Mesothelial cell of epicardium (in vitro differentiated cells): ENCODE measurements around the gene ALAS1. TPM values are rescaled to one million over a fixed set of nuclear protein-coding genes. Genes with fewer than 3 reads are reported as not detected.

ENCODE experiments used
- DNase-seq, 2 experiments: peaks; one replicate each; pipeline ENCODE4 v3.0.0; 2021; ENCODE audit warnings: low spot score in 2 of 2; ENCODE audit not compliant: unreplicated experiment in 2 of 2
- H3K27ac Mint-ChIP-seq: 2 replicates; pipeline ENCODE4 v1.8.0; 2021; ENCODE audit warnings: mixed read lengths
- H3K27me3 Mint-ChIP-seq: 2 replicates; pipeline ENCODE4 v1.8.0; 2021; ENCODE audit warnings: low read depth, mixed read lengths
- H3K36me3 Mint-ChIP-seq: 2 replicates; pipeline ENCODE4 v1.8.0; 2021; ENCODE audit warnings: mixed read lengths
- H3K4me1 Mint-ChIP-seq: 2 replicates; pipeline ENCODE4 v1.8.0; 2021; ENCODE audit warnings: mixed read lengths
- H3K4me3 Mint-ChIP-seq: 2 replicates; pipeline ENCODE4 v1.8.0; 2021; ENCODE audit warnings: mild to moderate bottlenecking, moderate library complexity, mixed read lengths
- H3K9me3 Mint-ChIP-seq: 2 replicates; pipeline ENCODE4 v1.8.0; 2021; ENCODE audit warnings: mixed read lengths
- total RNA-seq: library from RNA; stranded (reverse); gene quantifications from 3 replicates; pipeline ENCODE4 v1.2.1, GENCODE V29; 2021
- TF ChIP-seq, protein P1 (sequence below): fragments of 200-600 bp; sonication (generic); IDR thresholded peaks from one replicate; pipeline ENCODE4 v1.5.0; 2021; ENCODE audit warnings: antibody characterized with exemption; ENCODE audit not compliant: unreplicated experiment

Gene ALAS1
- total RNA-seq, 1 donor from 2014 or later: 32.1 TPM

DNA sequence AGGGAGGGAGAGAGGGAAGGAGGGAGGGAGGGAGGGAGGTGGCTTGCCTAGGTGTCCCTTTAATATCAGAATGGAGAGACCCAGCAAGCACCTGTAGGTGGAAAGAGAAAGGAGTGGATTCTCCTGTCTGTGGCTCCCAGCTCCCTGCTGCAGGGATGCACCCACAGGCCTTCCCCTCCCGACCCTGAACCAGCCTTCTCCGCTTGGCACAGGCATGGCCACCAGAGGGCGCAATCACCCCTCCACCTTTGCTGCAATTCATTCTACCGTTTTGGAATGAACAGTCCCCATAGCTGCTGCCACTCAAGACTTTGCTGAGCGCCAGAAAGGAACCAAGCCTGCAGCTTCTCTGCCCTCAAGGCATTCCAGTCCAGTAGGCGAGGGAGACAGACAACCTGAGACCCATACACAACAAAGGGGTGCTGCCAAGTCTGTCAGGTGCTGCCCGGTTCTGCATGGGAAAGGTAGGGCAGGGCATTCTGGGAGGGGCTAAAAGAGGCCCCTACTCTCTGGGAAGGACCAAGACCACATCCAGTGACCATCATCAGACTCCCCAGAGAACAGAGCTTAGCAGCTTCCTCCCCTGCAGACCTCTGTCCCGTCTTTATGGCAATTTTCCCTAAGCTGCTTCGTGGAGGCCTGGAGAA, 22.5 kb downstream of the ALAS1 start:
- peaks cover 10% of the 10 kb centered on the region for H3K4me1 Mint-ChIP-seq
- H3K9me3 Mint-ChIP-seq: no peaks in the 10 kb centered on the region
- H3K36me3 Mint-ChIP-seq: peaks cover 7% of the 10 kb centered on the region
- H3K4me3 Mint-ChIP-seq: no peak overlapping the region
- DNase-seq: peak; percentile 74 to 92
- TF ChIP-seq, protein P1, sequence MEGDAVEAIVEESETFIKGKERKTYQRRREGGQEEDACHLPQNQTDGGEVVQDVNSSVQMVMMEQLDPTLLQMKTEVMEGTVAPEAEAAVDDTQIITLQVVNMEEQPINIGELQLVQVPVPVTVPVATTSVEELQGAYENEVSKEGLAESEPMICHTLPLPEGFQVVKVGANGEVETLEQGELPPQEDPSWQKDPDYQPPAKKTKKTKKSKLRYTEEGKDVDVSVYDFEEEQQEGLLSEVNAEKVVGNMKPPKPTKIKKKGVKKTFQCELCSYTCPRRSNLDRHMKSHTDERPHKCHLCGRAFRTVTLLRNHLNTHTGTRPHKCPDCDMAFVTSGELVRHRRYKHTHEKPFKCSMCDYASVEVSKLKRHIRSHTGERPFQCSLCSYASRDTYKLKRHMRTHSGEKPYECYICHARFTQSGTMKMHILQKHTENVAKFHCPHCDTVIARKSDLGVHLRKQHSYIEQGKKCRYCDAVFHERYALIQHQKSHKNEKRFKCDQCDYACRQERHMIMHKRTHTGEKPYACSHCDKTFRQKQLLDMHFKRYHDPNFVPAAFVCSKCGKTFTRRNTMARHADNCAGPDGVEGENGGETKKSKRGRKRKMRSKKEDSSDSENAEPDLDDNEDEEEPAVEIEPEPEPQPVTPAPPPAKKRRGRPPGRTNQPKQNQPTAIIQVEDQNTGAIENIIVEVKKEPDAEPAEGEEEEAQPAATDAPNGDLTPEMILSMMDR: peak; percentile 82
- H3K27me3 Mint-ChIP-seq: no peaks in the 10 kb centered on the region
- H3K27ac Mint-ChIP-seq: no peak overlapping the region

DNA sequence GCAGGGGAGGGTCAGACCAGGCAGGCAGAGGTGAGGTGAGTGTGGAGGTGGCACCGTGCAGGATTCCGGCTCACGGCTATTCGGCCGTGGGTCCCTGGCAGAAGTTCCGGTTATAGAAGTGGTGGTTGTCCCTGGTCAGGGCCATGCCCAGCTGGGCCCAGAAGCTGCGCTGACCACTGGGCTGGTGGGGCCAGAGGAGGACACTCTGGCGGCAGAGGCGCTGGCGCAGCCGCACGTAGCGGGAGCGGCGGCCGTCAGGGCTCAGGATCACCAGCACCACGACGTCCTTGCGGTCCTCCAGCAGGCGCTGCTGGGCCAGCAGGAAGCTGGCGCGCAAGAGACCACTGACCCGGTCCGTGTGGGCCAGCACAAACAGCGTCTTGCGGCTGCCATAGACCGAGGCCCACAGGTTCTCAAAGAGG, 23.2 kb downstream of the ALAS1 start:
- Mint-ChIP-seq H3K9me3 (no peaks in the 10 kb centered on the region), H3K27me3 (no peaks in the 10 kb centered on the region), H3K4me3 (no peak overlapping the region), H3K27ac (no peak overlapping the region), H3K4me1 (peaks cover 10% of the 10 kb centered on the region), H3K36me3 (peaks cover 5% of the 10 kb centered on the region)
- DNase-seq: no peak
- TF ChIP-seq, protein P1: no peak

GRCh38 chr3:52221563-52222318, 23.8 kb downstream of the ALAS1 start:
- TF ChIP-seq, protein P1: no peak
- Mint-ChIP-seq H3K36me3 (peaks cover 2% of the 10 kb centered on the region), H3K27me3 (no peaks in the 10 kb centered on the region), H3K27ac (no peak overlapping the region), H3K4me1 (peaks cover 10% of the 10 kb centered on the region), H3K9me3 (no peaks in the 10 kb centered on the region), H3K4me3 (no peak overlapping the region)
- no peak for DNase-seq

GRCh38 chr3:52222319-52223221, 24.6 kb downstream of the ALAS1 start:
- H3K9me3 Mint-ChIP-seq: no peaks in the 10 kb centered on the region
- H3K27ac Mint-ChIP-seq: no peak overlapping the region

More at GRCh38 chr3:52222319-52223221, 24.6 kb downstream of the ALAS1 start:
- TF ChIP-seq, protein P1: no peak
- Mint-ChIP-seq H3K36me3 (no peaks in the 10 kb centered on the region), H3K4me1 (peaks cover 10% of the 10 kb centered on the region), H3K27me3 (no peaks in the 10 kb centered on the region), H3K4me3 (no peak overlapping the region)
- no peak for DNase-seq
